Inflammatory macrophage (primary cell): ENCODE measurements around the gene MITD1.
"Not testable (repeated sequence)": the region's sequence is repeated elsewhere in the genome, so short reads cannot be mapped to it uniquely, and the experiment has no call there.

ENCODE experiments used
- DNase-seq, 2 donors: peaks; one replicate each; pipeline ENCODE4 v3.0.0-alpha.2; 2020 to 2022
- total RNA-seq, 18 experiments: gene quantifications; one replicate each; lab custom pipeline; 2026; ENCODE audit warnings: mixed read lengths in 6 of 18, inconsistent platforms in 2 of 18; lab: John Stamatoyannopoulos, UW

The MITD1 gene
- 6.1 to 24.8 (median 15.5) reads per million in 18 experiments for total RNA-seq

- DNase-seq = peak; percentile 96 to 98
These were observed at the start of gene MITD1, which contains the start of gene MRPL30 for GRCh38 chr2:99180755-99181623. TSS of gene MITD1 (minus strand) at chr2:99181058. CDS start at chr2:99180981, 77 bp downstream. TSS of gene MRPL30 (plus strand) at chr2:99181184. CDS start at chr2:99186204, 5,020 bp downstream.

GRCh38 chr2:99217929-99218501 lies 37.2 kb upstream of the MITD1 start:
- DNase-seq = no peak

GRCh38 chr2:99216096-99216495 lies 35.2 kb upstream of the MITD1 start:
- DNase-seq = no peak

DNA sequence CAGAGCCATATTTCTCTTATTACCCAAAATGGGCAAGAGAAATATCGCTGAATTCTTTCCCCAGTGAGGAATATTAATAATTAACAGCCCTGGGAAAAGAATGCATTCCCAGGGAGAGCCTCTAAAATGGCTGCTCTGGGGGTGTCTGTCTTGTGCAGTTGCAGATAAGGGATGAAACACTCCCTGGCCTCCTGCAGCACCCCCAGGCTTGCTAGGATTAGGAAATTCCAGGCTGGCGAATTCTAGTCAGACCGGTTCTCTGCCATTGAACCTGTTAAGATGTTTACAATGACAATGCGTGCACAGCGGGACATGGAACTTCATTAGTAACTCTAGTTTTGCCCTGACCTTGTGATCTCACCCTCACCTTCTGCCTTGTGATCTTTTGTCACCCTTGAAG lies 24.6 kb upstream of the MITD1 start:
- no peak for DNase-seq

GRCh38 chr2:99201959-99202678 lies 21.3 kb upstream of the MITD1 start:
- DNase-seq = no peak

- peak; percentile 15 to 39 for DNase-seq
These were observed 19.4 kb upstream of the MITD1 start for GRCh38 chr2:99200076-99200800.

- no peak for DNase-seq
These were observed 17.4 kb upstream of the MITD1 start for GRCh38 chr2:99198103-99198841.

GRCh38 chr2:99192364-99192763 lies 11.5 kb upstream of the MITD1 start:
- DNase-seq = not testable (repeated sequence)

GRCh38 chr2:99190548-99190947 lies 9.7 kb upstream of the MITD1 start:
- DNase-seq = no peak

- DNase-seq = no peak
These were observed 7.5 kb upstream of the MITD1 start for GRCh38 chr2:99188357-99188756.

- no peak for DNase-seq
These were observed 6.2 kb upstream of the MITD1 start for GRCh38 chr2:99187011-99187410.

DNA sequence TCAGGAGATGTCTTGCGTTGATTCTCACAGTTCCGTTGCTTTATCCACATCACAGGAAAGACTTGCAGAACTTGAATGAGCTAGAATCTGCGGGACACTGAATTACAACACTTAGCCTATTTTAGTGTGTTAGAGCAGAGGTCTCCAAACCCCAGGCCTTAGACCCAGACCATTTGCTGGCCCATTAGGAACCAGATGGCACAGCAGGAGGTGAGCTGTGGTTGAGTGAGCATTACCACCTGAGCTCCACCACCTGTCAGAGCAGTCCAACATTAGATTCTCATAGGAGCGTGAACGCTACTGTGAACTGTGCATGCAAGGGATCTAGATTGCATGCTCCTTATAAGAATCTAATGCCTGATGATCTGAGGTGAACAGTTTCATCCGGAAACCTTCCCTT lies 4.0 kb upstream of the MITD1 start:
- no peak for DNase-seq

DNA sequence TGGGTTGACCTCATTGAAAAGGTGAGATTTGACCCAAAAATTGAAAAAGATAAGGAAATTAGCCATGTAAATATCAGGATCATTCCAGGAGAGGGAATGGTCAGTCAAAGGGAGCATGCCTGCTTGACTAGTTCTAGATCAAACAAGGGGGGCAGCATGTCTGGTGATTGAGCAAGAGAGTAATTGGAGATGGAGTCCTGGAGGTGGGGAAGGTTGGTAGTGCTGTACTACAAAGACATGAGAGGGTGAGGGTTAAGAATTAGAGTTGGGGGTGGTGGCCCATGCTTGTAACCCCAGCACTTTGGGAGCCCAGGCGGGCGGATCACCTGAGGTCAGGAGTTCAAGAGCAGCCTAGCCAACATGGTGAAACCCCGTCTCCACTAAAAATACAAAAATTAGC lies 2.2 kb upstream of the MITD1 start:
- no peak for DNase-seq

DNA sequence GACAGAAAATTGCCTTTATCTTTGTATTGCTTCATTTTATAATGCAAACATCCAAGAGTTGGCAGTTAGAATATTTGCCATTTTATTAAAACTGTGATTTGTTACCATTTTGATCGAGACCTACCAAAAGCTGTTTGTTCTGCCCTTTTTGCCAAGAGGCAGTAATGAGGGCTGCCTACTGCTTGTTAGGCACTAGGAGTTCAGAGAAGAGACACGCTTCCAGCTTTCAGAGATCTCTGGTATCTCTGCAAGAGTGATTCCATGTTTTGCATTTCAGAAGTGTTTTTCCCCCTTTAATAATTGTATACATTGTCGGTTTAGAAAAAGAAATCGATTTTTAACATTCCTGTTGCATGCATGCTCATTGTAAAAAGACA lies 754 bp upstream of the MITD1 start:
- peak in 1 of 2 donors; percentile 9 for DNase-seq

- DNase-seq = no peak
These were observed 9.3 kb downstream of the MITD1 start for GRCh38 chr2:99171377-99172140.

- no peak for DNase-seq
These were observed 11.3 kb downstream of the MITD1 start for GRCh38 chr2:99169534-99169933.

GRCh38 chr2:99166218-99166617 lies 14.6 kb downstream of the MITD1 start:
- DNase-seq = no peak

DNA sequence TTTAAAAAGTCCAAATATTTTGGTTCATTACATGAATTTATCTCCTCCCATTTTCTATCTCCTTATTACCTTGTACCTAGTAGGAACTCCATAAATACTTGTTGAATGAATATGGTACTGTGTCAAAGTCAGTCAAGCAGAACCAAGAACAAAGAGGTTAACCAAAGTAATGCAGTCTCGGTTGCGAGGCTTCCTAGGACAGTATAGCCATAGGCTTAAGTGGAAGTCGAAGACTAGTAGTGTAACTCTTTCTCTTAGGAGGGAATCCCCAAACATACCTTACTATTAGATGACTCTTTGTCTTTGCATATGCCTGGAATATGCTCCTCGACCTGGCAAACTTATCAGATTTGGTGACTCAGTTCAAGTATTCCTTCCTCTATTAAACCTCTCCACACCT lies 21.3 kb downstream of the MITD1 start:
- DNase-seq = no peak

GRCh38 chr2:99158599-99158998 lies 22.3 kb downstream of the MITD1 start:
- no peak for DNase-seq

- no peak for DNase-seq
These were observed 24.0 kb downstream of the MITD1 start for GRCh38 chr2:99156891-99157290.
